Stimulated activated CD4-positive, alpha-beta T cell treated with anti-CD3 and anti-CD28 coated beads, Interleukin-2, amount 100 ng/mL, for 48 hours (primary cell): ENCODE results near the gene RAB27B.
"Not testable (repeated sequence)": the region's sequence is repeated elsewhere in the genome, so short reads cannot be mapped to it uniquely, and the experiment has no call there.

Experiments
- DNase-seq, 2 donors: peaks; one replicate each; pipeline ENCODE4 v3.0.0-alpha.2; 2020

RAB27B gene

DNA sequence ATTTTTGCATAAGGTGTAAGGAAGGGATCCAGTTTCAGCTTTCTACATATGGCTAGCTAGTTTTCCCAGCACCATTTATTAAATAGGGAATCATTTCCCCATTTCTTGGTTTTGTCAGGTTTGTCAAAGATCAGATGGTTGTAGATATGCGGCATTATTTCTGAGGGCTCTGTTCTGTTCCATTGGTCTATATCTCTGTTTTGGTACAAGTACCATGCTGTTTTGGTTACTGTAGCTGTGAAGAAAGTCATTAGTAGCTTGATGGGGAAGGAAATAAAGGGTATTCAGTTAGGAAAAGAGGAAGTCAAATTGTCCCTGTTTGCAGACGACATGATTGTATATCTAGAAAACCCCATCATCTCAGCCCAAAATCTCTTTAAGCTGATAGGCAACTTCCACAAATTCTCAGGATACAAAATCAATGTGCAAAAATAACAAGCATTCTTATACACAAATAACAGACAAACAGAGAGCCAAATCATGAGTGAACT is 7.4 kb upstream of the RAB27B start:
- DNase-seq: not testable (repeated sequence)

DNA sequence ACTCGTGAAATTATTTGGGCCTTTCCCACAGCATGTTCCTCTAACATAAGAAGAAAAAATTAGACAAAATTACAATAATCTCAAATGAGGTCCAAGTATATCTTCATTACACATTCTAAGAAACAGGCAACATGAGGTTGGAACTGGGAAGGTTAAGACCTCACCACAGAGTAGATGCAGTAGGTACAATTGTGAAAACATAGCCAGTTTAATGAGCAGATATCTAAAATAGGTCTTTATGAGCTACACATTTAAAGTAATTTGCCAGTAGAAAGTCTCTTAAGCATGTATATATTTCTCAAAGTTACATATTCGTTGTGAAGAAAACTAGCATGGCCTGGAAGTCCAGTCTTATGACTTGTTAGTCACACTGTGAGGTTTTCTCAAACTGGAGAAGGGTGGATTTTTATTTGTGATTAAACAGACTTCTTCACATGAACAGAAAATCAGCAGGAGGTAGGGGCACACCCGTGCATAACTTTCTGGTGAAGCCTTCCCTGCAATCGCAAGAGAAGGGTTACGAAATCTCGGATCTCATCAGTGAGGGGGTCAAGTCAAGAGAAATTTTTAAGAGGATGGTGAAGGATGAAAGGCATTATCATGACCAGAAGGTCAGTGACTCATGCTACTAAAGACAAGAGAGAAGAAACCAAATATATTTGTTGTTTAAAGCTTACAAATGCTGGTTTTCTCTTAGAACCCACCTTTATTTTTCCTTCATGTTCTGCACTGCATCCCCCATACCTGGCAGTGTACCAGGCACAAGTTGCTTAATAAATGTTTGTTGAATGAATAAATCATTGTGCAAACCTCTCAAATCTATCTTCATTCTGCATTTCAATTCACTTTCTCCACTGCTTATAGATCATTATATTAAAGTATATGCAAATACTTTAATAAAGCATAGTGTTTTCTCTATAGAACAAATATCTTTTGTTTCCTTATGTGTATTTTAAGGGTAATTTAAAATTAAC is 5.1 kb upstream of the RAB27B start:
- DNase-seq: no peak

DNA sequence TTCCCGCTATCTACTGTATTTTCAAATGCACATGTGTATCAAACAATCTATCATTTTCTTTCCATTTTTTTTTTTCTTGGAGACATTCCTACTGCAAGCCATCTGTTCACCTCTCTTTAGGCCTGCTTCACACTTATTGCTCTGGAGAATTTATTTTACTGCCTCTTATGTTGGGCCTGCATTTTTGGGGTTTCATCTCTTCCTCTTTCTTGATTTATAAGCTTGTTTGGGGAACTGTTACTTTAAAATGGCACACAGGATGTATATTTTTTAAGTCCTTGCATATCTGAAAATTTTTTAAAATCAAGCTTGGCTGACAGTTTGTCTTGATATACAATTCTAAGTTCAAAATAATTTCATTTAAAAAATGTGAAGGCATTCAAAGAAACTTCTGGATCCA is 3.5 kb upstream of the RAB27B start:
- no peak for DNase-seq

DNA sequence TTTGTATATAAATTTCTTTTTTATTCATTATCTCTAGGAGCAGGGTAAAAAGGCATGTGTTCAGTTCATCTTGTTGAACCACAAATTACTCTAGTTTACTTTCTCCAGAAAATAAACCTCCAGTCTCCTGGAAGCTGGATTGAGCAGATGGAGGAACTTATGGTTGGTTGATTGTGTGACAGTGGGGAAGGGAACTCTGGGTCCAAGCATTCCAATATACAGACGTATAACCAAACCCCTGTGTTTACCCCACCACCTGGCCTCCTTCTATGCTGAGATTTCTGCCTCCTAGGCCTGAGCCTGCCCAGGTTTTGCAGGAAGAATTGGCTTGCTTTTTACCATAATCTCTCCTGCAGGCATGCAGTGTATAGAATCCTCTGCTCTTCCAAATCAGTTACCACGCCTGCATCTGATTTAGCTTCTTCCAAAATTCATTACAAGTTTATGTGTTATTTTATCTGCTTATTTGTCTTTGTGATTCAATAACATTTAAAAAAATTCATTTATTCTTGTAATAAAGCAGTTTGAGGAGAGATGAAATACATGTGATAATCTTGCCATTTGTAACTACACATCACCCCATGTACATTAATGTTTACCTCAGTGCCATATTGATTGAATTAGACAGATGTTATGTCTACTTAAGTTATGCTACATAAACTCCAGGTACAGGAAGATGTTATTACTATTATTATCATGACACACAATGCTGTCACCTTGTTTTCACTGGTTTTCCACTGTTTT is 2.5 kb upstream of the RAB27B start:
- DNase-seq: no peak

DNA sequence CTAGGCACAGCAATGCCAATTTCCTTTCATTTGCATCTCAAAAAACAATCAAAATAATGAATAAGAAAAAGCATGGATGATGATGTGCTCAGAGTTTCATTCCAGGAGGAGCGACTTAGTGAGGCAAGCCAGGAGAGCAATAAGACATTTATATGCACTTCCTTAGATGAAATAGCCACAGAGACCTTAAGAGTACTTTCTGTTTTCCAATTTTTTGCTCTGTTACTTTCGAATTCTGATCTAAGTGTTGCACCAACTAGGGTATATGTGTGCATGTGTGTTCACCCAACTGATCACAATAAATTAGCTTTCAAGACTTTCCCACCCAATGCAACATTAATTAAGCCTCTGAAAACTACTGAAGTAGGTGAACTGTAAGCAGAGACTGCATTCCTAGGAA is 709 bp downstream of the RAB27B start:
- DNase-seq: no peak

DNA sequence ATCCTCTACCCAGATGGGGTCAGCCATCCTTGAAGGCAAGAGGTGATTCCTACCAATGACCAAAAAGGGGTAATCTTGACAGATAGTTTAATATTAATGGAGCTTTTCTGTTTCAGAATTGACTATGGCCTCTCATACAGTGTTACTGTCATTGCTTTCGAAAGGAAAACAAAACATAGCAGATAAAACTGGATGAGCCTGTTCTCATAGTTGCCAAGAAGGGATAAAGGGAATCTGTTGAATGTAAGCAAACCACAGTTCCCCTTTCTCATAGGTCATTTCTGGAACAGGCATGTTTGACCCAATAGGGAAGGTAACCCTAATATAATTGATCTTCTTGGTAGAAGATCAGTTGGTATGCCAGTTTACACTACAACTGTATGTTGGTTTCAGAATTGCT is 1.6 kb downstream of the RAB27B start:
- DNase-seq: no peak

DNA sequence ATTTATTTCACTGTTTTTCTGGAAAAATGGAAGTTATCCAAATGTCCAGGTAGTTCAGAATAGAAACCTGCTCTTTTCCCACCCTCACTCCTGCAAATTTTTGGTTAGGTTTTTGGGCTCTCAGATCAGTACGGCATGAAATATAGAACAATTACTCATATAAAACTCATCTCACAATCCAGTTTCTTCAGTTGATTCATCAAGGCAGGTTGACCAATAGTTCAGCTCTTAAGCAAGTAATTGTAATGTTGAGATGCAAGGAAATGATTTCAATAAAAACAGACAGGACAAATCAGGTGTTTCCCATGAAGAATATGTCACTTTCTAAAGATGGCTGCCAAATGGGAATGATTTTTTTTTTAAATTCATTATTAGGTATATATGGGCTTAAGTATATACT is 2.0 kb downstream of the RAB27B start:
- DNase-seq: no peak

DNA sequence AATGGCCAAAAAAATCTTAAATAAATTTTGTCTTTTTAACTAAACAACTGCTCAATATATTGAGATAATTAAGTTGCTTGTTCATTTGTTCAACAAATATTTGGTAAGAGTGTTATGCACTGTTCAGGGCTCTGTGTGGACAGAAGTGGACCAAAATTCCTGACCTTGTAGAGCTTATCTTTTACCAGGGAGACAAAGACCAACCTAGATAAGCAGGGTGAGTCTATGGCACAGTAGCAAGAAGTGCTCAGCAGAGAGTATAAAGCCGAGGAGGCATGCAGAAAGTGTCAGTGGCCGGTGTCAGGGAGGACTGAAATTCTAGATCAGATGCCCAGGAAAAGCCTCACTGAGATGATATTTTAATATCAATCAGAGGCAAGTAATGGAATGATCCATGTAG is 2.6 kb downstream of the RAB27B start:
- no peak for DNase-seq

DNA sequence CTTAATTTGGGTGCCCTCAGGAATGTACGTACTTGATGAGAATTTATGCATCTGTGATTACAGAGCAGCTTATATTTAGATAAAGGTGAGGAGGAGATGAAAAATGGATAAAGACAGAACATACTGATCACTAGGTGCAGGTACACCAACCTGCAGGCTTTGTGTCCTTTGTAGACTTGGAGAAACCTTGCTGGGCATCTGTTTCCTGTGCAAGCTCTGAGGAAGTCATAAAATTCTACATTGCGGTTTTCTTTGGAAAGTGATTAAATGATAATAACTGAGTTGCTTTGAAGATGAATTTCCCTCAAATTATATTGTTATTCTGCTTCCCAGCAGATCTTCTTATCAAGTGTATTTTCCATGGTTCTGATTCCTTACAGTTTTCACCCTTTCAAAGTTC is 7.7 kb downstream of the RAB27B start:
- no peak for DNase-seq

DNA sequence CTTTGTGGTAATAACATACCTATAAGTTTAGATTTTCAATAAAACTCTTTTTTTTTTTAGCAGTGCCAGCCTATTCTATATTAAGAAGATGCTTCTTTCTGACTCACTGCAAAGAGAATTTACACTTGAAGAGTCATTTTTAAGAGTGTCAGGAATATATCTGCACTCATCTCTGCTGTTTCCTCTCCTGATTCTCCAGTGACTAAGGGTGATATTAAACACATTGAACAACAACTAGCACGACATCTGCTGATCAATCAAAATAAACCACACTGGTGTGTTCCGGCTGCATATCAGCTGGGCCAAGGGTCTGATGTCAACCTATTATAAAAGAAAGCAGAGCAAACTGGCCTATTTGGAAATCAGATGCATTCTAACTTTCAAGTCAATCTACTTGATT is 15.0 kb downstream of the RAB27B start:
- DNase-seq: no peak

DNA sequence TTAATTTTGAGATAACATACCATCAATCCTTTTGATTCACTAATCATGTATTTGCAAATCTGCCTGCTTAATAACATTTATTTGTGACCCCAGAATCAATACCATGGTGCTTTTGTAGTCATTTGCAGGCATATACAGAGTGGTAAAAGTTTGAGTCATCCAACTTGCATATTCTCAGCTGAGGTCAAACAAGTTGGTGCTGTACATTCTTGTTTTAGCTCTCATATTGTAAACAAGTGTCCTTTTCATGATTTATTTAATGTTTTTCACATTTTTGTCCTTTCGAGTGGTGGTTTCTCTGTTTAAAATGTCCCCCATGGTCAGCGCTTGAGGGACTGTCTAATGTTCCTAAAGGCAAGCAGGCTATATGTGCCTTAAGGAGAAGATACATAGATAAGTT is 17.5 kb downstream of the RAB27B start:
- DNase-seq: no peak

DNA sequence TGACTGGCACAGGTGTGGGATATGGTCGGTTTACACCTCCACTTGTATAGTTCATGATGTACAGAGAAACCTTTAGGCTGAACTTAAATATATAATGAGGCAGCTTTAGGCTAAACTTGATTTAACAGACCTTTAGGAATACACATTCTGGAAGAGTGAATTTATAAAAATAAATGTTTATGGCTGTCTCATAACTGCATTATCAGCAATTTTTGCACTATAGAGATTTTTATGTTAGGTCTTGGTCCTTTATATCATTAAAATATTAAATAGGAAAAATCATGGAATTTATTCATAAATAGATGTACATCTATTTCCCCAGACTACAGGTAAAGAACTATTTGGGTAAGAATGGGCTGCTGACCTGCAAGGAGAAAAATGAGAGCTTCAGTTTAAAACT is 19.8 kb downstream of the RAB27B start:
- DNase-seq: no peak

DNA sequence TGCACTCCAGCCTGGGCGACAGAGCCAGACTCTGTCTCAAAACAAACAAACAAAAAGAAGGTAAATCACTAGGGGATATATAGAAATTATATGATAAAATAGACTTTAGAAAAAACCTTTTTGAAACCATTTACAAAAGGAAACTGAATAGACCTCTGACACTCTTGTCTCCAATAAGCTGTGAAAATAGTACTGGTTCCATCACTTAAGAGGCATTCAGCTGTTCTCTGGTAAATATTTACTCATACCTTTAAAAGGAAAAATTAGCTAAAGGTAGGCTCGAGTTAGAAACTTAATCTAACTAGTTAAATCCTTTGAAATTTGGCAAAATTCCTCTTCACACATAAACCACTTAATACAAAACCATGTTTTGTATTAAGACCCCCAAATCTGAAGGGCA is 21.4 kb downstream of the RAB27B start:
- DNase-seq: no peak

DNA sequence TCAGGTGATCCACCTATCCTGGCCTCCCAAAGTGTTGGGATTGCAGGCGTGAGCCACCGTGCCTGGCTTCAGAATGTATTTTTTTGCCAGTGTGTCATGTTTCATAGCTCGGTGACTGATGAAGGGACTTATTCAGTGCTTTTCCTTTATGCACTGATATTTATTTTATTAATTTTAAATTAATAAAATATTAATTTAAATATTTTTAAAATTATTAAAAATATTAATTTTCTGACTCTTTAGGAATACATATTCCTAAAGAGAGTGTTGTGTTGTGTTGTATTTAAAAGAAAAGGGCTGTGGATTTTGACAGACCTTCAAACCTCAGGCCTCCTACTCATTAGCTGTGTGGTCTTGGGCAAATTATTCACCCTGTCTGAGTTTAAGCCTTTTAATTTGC is 22.3 kb downstream of the RAB27B start:
- no peak for DNase-seq

DNA sequence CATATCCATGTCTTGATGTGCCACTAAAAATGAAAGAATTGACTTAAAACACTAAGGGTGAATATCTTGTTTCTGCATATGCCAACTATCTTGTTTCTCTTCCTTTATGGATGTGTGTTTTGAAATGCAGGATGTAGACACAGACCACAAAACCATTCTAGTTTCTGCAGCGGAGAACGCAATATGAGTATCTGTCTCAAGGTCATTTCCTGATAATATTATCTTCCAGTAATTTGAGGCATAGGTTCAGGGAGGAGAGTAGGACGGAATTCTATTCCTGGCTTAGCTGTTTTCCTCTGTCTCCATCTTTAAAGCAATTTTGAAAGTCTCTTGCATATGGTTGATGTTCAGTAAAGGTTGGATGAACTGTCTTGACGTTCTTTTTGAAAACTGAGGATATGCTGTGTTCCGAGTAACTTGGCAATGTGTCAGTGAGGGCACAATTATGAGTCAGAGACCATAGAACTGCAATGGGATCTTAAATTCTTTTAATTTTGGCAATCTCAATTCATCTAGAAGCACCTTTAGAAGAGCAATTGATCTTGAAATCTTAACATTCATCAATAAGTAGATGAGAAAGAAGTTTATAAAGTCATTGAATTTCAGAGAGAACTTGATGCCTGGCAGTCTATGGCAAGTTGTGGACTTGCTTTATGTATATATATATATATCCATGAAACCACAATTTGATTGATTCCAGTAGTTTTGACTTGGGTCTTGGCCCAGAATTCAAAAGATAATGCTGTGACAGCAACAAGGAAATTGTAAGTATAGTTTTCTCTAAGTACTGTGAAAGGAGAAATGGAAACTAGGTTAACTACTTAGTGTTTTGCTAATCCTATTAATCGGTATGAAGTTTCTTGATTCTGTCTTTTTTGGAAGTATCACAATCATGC is 24.8 kb downstream of the RAB27B start:
- no peak for DNase-seq

DNA sequence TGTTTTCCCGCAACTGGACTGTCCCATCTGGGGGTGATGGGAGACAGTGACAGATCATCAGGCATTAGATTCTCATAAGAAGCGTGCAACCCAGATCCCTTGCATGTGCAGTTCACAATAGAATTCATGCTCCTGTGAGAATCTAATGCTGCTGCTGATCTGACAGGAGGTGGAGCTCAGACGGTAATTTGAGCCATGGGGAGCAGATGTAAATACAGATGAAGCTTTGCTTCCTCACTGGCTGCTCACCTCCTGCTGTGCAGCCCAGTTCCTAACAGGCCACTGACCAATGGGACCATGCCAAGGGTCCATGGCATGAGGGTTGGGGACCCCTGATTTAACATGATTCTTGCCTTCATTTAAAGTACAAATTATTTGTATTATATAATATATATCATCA is 26.8 kb downstream of the RAB27B start:
- not testable (repeated sequence) for DNase-seq

DNA sequence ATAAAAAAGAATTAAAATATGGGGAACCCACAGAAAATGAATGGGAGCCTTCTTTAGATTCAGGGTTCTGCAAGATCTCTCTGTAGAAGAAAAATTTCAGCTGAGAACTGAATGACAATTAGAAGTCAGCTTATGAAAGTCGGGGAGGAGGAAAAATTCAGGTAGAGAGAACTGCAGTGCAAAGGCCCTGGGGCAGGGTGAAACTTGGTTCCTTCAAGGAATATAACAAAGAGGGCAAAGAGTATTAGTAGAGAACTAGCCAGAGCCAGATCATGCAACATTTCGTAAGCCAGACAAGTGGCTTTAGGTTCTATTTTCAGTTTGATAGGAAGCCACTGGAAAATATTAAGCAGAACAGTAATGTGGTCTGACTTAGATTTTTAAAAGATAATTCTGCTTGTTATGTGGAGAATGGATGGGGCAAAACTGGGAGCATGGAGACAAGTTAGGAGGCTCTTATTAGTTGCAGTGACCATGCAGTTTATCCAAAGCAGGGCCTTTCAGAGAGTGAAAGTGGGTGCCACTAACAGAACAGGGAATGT is 27.9 kb downstream of the RAB27B start:
- DNase-seq: no peak

DNA sequence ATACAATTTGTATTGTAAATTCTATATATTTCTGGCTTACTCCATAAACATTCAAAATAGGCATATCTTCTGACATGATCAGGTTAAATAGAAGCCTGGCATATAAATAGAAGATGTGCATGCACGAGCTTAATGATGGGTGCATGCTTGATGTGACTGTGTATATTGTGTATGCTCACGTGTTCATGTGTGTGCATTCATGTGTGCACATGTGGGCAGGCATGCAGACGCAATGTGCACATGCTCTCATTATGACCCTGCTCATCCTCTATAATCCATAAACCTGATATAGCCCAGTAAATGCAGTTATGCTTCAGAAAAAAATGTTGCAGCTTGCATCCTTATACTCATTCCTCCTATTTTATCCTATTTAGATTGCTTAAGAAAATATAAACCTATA is 29.2 kb downstream of the RAB27B start:
- DNase-seq: no peak

DNA sequence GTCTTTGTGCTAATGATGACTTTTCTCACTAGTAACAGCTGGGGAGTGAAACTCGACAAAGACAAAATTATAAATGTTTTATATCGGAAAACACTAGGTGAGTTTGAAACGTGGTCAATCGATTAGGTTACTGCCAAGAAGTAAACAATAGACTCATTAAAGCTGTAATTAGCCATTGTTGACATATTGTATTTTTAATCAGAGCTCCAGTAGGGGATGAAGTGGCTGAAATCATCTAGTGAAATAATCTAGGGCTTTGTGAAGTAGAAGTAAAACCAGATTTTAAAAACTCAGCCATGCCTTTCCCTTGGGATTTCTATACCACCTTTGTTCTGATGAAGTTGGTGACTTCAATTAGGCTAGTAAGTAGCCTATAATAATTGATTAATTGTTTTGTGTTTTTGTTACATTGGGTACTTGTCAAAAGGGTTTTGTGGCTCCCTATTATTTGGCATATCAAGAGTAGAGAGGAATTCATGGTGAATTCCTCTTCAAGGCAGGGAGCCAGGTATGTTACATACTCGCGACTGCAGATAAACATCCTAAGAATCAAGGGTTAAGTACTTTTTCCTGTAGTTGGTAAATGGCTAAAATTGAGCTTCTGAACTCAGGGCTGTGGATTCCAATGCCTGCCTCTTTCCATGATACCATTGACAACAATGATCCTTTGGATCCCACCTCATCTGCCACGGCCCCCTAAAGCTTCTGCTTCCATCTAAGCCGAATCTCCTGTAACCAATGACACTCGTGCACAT is 31.6 kb downstream of the RAB27B start:
- DNase-seq: no peak

DNA sequence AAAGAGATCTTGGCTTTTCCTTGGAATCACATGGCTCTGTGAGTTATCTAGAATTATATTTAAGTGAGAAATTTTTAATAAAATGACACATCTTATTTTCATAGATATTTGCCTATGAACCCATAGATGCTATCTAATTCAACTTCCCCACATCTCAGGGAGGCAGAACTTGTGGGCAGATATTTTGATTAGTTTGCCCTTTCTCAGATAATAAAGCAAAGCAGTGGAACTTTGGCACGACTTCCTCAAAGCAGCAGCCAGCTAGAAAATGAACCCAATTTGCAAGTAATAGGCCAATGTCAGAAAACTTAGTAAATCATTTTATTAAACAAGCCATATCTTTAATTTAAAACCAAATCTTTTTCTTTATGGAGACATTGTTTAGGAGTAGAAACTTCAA is 32.7 kb downstream of the RAB27B start:
- DNase-seq: no peak

DNA sequence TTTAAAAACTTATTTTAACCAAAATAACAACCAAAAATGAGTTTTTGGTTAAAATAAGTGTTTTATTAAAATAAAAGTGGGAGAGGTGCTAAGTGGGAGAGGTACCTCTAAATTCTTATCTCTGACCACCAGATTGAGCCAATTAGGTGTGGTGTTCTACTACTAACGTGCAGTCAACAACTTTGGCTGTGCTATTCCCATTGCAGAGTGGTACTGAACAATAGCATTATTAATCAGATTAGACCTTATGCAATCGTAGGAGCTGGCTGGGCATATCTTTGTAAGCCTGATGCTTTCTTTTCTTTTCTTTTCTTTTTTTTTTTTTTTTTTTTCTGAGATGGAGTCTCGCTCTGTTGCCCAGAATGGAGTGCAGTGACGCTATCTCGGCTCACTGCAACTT is 38.9 kb downstream of the RAB27B start:
- no peak for DNase-seq

DNA sequence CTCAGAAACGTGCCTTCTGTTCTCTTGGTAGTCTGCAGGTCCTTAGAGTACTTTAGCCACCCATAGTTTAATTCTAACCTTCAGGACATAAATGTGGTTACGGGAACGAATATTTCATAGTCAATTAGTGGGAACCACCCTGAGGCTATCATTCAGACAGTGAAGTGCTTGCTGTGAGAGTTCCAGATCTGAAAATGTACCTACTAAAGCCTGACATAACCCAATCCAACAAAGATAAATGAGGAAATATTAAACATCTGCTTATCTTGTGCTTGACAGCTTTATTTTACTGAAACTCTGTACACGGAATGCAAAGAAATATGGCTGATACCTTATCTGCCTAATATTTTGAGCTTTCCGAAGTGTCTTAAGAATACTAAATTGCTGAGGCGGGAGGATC is 43.0 kb downstream of the RAB27B start:
- no peak for DNase-seq
